HUES6 (cell line): ENCODE data around the gene CAPN9.

Experiments
- H3K27ac ChIP-seq: 2 replicates; pipeline ENCODE4 v1.7.0; 2013; ENCODE audit warnings: low read depth, mild to moderate bottlenecking, low read length, inconsistent platforms
- H3K27me3 ChIP-seq: 2 replicates; pipeline ENCODE4 v1.6.1; 2013; ENCODE audit warnings: low read length; ENCODE audit not compliant: control insufficient read depth, insufficient read depth
- H3K36me3 ChIP-seq: 2 replicates; pipeline ENCODE4 v1.6.1; 2013; ENCODE audit warnings: low read length; ENCODE audit not compliant: control insufficient read depth, insufficient read depth
- H3K4me1 ChIP-seq: 2 replicates; pipeline ENCODE4 v1.6.1; 2013; ENCODE audit warnings: low read length; ENCODE audit not compliant: control insufficient read depth, insufficient read depth
- H3K4me3 ChIP-seq: 2 replicates; pipeline ENCODE4 v1.5.1; 2013; ENCODE audit warnings: low read depth, low read length
- H3K9ac ChIP-seq: one replicate; pipeline ENCODE4 v1.6.1; 2013; ENCODE audit warnings: mild to moderate bottlenecking, low read length
- H3K9me3 ChIP-seq: 2 replicates; pipeline ENCODE4 v1.6.1; 2013; ENCODE audit warnings: low read depth, low read length; ENCODE audit not compliant: control insufficient read depth, insufficient read depth

Gene CAPN9

DNA sequence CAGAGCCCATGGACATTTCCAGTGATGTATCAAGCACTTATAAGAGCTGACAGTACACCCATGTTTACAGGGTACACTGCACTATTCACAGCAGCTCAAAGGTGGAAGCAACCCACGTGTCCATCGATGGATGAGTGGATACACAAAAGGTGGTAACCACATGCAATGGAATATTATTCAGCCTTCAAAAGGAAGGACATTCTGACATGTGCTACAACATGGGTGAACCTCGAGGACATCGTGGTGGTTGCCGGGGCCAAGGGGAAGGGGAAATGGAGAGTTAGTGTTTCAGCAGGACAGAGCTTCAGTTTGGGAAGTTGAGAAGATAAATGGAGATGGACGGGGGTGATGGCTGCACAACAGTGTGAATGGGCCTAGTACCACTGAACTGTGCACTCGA lies 42.4 kb upstream of the CAPN9 start:
- H3K27ac ChIP-seq = no peak overlapping the region
- peaks cover 9% of the 10 kb centered on the region; the same call in 1 of the 2 replicates for H3K4me1 ChIP-seq
- H3K36me3 ChIP-seq = no peaks in the 10 kb centered on the region
- H3K27me3 ChIP-seq = no peaks in the 10 kb centered on the region
- H3K4me3 ChIP-seq = no peak overlapping the region
- H3K9me3 ChIP-seq = no peaks in the 10 kb centered on the region
- no peak overlapping the region for H3K9ac ChIP-seq

- Histone ChIP-seq H3K27ac (no peak overlapping the region), H3K27me3 (no peaks in the 10 kb centered on the region), H3K4me1 (peaks cover 9% of the 10 kb centered on the region; the same call in 1 of the 2 replicates), H3K9me3 (no peaks in the 10 kb centered on the region), H3K9ac (no peak overlapping the region), H3K4me3 (no peak overlapping the region), H3K36me3 (no peaks in the 10 kb centered on the region)
These were observed 41.7 kb upstream of the CAPN9 start for GRCh38 chr1:230705289-230706019.

- Histone ChIP-seq H3K27ac (no peak overlapping the region), H3K27me3 (no peaks in the 10 kb centered on the region), H3K4me1 (peaks cover 9% of the 10 kb centered on the region; the same call in 1 of the 2 replicates), H3K4me3 (no peak overlapping the region), H3K9ac (no peak overlapping the region), H3K36me3 (no peaks in the 10 kb centered on the region), H3K9me3 (no peaks in the 10 kb centered on the region)
These were observed 41.0 kb upstream of the CAPN9 start for GRCh38 chr1:230706020-230706699.

- H3K27me3 ChIP-seq = no peaks in the 10 kb centered on the region
- H3K27ac ChIP-seq = no peak overlapping the region
- H3K36me3 ChIP-seq = no peaks in the 10 kb centered on the region
- H3K9ac ChIP-seq = no peak overlapping the region
- no peaks in the 10 kb centered on the region for H3K9me3 ChIP-seq
- H3K4me3 ChIP-seq = no peak overlapping the region
- H3K4me1 ChIP-seq = peaks cover 9% of the 10 kb centered on the region; the same call in 1 of the 2 replicates
These were observed 40.1 kb upstream of the CAPN9 start for GRCh38 chr1:230706887-230707731.

GRCh38 chr1:230707732-230708630 lies 39.2 kb upstream of the CAPN9 start:
- Histone ChIP-seq H3K4me1 (peaks cover 6% of the 10 kb centered on the region; the same call in 1 of the 2 replicates), H3K27ac (no peak overlapping the region), H3K9me3 (no peaks in the 10 kb centered on the region), H3K4me3 (no peak overlapping the region), H3K27me3 (no peaks in the 10 kb centered on the region), H3K9ac (no peak overlapping the region), H3K36me3 (no peaks in the 10 kb centered on the region)

DNA sequence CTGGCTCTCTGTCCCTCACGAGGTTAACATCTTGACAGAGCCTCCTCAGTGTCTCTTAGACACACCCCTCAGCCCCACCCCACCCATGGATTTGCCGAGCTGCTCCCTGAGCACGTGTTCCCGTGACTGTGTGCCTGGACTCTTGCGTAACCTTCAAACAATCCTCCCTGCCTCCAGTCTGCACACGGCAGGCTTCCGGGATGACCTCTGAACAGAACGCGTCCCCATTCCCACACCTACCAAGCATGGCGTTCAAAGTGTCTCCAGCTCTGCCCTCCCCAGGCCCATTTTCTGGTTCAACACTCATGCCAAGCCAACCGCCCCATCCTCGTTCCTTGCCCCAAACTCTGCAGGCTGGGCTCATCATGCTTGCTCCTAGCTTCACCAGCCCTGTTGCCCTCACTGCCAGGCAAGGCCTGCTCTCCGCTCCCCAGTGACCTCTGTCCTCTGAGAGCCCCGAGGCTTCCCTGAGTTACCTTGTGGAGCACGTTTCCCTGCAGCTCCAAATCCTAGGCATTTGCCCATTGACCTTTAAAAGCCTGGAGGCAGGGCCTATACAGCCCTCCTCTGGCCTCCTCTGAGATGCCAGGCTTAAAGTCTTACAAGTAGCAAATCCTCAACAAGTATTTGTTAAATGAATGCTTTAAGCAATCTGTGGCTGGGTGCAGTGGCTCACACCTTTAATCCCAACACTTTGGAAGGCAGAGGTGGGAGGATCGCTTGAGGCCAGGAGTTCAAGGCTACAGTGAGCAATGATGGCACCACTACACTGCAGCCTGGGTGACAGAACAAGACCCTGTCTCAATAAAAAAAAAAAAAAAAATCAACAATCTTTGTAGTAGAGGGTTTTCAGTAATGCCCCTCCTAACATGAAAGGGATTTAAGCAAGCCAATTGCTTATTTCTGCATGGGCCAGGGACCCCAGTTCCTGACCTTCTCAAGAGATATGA lies 38.3 kb upstream of the CAPN9 start:
- H3K36me3 ChIP-seq = no peaks in the 10 kb centered on the region
- H3K9me3 ChIP-seq = no peaks in the 10 kb centered on the region
- no peak overlapping the region for H3K9ac ChIP-seq
- H3K4me1 ChIP-seq = peaks cover 4% of the 10 kb centered on the region; the same call in 1 of the 2 replicates
- no peak overlapping the region for H3K27ac ChIP-seq
- H3K4me3 ChIP-seq = no peak overlapping the region
- H3K27me3 ChIP-seq = no peaks in the 10 kb centered on the region

DNA sequence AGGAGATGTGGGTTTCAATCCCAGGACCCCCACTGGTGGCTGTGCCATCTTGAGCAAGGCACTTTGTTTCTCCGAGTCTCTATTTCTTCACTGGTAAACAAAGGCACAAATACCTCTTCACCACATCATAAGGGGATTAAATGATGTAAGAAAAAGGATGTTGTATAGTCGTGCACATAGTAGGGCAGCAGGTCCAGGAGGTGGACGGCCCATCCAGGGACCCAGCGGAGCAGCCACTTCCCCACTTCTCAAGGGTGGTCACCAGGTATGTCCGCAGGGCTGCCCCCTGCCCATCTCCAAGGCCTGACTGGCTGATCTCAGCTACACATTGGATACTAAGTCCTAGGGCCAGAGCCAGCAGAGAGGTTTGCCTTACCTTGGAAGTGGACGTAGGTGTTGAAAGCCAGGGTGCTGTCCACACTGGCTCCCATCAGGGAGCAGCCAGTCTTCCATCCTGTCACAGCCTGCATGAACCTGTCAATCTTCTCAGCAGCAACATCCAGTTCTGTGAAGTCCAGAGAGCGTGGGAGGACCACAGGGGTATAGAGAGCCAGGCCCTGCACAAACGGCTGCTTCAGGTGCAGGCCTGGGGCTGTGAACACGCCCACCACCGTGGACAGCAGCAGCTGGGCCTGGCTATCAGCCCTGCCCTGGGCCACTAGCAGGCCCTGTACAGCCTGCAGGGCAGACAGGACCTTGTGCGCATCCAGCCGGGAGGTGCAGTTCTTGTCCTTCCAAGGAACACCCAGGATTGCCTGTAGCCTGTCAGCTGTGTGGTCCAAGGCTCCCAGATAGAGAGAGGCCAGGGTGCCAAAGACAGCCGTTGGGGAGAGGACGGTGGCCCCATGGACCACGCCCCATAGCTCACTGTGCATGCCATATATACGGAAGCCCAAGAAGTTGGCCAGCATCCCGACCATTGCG lies 37.3 kb upstream of the CAPN9 start:
- H3K9ac ChIP-seq = no peak overlapping the region
- H3K4me1 ChIP-seq = peaks cover 10% of the 10 kb centered on the region; the same call in 1 of the 2 replicates
- no peaks in the 10 kb centered on the region for H3K27me3 ChIP-seq
- no peak overlapping the region for H3K4me3 ChIP-seq
- no peaks in the 10 kb centered on the region for H3K9me3 ChIP-seq
- no peaks in the 10 kb centered on the region for H3K36me3 ChIP-seq
- no peak overlapping the region for H3K27ac ChIP-seq

DNA sequence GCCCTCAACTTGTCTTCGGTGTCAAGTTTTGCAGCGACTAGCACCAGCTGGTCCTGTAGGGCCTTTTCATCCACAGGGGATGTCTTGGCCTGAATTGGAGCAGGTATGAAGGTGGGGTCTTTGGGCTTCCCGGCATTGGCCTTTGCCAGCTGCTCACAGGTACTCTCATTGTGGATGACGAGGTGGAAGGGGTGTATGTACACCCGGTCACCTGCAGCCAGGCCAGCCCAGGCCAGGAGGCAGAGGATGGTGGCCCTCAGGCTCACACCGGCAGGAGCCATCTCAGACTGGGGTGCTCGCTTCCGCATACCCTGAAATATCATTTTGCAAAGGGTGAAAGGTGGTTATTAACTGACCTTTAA lies 36.7 kb upstream of the CAPN9 start:
- Histone ChIP-seq H3K9me3 (no peaks in the 10 kb centered on the region), H3K36me3 (no peaks in the 10 kb centered on the region), H3K27ac (no peak overlapping the region), H3K4me1 (peaks cover 10% of the 10 kb centered on the region; the same call in 1 of the 2 replicates), H3K27me3 (no peaks in the 10 kb centered on the region), H3K9ac (no peak overlapping the region), H3K4me3 (no peak overlapping the region)

DNA sequence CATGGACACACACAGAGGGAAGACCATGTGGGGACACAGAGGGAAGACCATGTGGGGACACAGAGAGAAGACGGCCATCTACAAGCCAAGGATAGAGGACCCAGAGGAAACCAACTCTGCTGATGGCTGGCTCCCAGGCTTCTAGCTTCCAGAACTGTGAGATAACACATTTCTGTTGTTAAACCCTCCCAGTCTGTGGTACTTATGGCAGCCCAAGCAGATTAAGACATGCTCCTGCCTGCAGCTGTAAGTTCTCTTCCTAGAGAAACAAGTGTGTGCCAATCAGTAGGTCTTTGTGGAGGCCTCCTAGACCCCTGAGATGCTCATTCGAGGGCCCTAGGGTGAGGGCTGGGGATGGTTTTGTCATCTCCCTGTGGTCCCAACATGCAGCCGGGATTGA lies 35.9 kb upstream of the CAPN9 start:
- no peaks in the 10 kb centered on the region for H3K9me3 ChIP-seq
- H3K4me1 ChIP-seq = peaks cover 10% of the 10 kb centered on the region; the same call in 1 of the 2 replicates
- no peaks in the 10 kb centered on the region for H3K27me3 ChIP-seq
- no peak overlapping the region for H3K4me3 ChIP-seq
- no peak overlapping the region for H3K27ac ChIP-seq
- H3K36me3 ChIP-seq = no peaks in the 10 kb centered on the region
- H3K9ac ChIP-seq = no peak overlapping the region
